Activated naive CD8-positive, alpha-beta T cell treated with anti-CD3 and anti-CD28 coated beads for 36 hours (primary cell): Measurements from ENCODE around the gene CASQ1. TPM values are rescaled to one million over a fixed set of nuclear protein-coding genes. Genes with fewer than 3 reads are reported as not detected.

ENCODE experiments used
- DNase-seq: peaks from one replicate; pipeline ENCODE4 v3.0.0; 2021
- H3K27ac Mint-ChIP-seq: one replicate; pipeline ENCODE4 v1.8.0; 2022; ENCODE audit warnings: mild to moderate bottlenecking, moderate library complexity, mixed read lengths
- H3K27me3 Mint-ChIP-seq: one replicate; pipeline ENCODE4 v1.8.0; 2022; ENCODE audit warnings: mild to moderate bottlenecking, mixed read lengths
- H3K36me3 Mint-ChIP-seq: one replicate; pipeline ENCODE4 v1.8.0; 2021; ENCODE audit warnings: mild to moderate bottlenecking, mixed read lengths
- H3K4me1 Mint-ChIP-seq: one replicate; pipeline ENCODE4 v1.8.0; 2021; ENCODE audit warnings: mixed read lengths
- H3K4me3 Mint-ChIP-seq: one replicate; pipeline ENCODE4 v1.8.0; 2022; ENCODE audit warnings: mild to moderate bottlenecking, moderate library complexity, mixed read lengths
- H3K9me3 Mint-ChIP-seq: one replicate; pipeline ENCODE4 v1.8.0; 2022; ENCODE audit warnings: mixed read lengths
- total RNA-seq, 2 experiments: library from RNA; stranded (reverse); gene quantifications; one replicate each; pipeline ENCODE4 v1.2.3, GENCODE V29; 2021

The CASQ1 gene
- total RNA-seq, 2 experiments from 2014 or later = not detected

- peaks cover 20% of the 10 kb centered on the region for H3K36me3 Mint-ChIP-seq
- H3K4me1 Mint-ChIP-seq = peaks cover 46% of the 10 kb centered on the region
- H3K4me3 Mint-ChIP-seq = peak overlapping the region; percentile 87
These were observed 16.2 kb downstream of the CASQ1 start for GRCh38 chr1:160206421-160207117.

DNA sequence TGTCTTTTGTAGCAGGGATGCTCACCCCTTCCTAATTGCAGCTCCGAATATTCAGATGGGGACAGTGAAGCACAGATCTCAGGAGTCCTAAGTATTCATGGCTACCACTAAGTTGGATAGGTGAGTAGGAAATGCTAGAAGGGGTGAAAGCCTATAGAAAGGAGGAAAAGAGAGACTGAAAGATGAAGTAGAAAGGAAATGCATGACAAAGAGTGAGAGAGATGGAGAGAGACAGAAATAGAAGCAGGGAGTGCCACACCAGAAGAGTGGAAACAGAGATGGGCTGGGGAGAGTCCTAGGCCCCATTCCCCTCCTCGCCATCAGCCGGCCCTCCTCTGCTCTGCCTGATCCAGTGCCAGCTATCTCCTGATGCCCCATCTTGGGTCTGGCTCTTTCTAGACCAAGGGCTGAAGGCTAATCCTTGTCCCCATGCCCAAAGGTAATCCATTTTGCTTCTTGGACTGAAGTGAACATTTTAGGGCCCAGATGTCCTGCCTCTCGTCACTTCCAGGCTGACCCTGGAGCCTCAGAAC lies 16.8 kb downstream of the CASQ1 start:
- no peak for DNase-seq
- H3K9me3 Mint-ChIP-seq = no peaks in the 10 kb centered on the region
- peak overlapping the region; percentile 87 for H3K4me3 Mint-ChIP-seq
- H3K4me1 Mint-ChIP-seq = peaks cover 46% of the 10 kb centered on the region
- no peaks in the 10 kb centered on the region for H3K27me3 Mint-ChIP-seq
- H3K27ac Mint-ChIP-seq = peak overlapping the region; percentile 78
- H3K36me3 Mint-ChIP-seq = peaks cover 22% of the 10 kb centered on the region

More at GRCh38 chr1:160206421-160207117, 16.2 kb downstream of the CASQ1 start:
- peak overlapping the region; percentile 78 for H3K27ac Mint-ChIP-seq
- DNase-seq = no peak
- H3K9me3 Mint-ChIP-seq = no peaks in the 10 kb centered on the region
- H3K27me3 Mint-ChIP-seq = no peaks in the 10 kb centered on the region

DNA sequence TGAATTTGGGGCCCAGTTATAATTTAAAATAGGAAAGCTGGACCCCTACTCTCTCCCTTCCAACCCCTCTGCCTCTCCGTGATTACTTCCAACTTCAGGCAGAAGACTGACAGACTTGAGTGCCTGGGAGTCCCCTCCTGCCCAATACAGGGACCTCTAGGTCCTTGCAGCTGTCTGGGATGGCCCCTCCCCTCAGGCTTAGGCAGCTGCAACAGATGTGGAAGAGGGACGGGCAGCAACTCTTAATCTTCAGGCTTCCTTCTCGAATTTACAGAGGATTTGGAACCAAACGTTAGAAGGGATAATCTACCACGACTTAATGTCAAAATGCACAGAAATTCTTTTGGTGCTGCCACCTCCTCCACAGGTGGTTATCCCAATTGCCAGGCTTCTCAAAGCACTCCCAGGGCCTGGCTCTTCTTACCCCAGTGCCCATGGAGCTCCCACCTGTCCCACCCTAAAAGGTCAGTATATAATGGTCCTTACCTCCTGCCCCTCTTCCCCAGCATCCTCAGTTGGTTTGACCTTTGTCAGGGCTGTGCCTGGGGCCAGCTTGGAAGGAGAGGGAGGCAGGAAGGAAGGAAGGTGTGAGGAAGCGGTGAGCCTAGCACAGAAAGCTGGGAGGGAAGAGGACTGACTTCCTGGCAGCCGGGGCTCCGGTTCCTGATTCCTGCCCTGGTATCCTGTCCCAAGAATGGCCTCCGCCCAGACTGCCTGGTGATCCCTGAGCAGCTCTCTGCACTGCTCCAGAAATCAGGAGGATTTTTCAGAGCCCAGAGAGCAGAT lies 17.6 kb downstream of the CASQ1 start:
- Mint-ChIP-seq H3K4me1 (peaks cover 46% of the 10 kb centered on the region), H3K4me3 (no peak overlapping the region), H3K36me3 (peaks cover 24% of the 10 kb centered on the region), H3K9me3 (no peaks in the 10 kb centered on the region), H3K27ac (no peak overlapping the region), H3K27me3 (no peaks in the 10 kb centered on the region)
- DNase-seq = no peak

DNA sequence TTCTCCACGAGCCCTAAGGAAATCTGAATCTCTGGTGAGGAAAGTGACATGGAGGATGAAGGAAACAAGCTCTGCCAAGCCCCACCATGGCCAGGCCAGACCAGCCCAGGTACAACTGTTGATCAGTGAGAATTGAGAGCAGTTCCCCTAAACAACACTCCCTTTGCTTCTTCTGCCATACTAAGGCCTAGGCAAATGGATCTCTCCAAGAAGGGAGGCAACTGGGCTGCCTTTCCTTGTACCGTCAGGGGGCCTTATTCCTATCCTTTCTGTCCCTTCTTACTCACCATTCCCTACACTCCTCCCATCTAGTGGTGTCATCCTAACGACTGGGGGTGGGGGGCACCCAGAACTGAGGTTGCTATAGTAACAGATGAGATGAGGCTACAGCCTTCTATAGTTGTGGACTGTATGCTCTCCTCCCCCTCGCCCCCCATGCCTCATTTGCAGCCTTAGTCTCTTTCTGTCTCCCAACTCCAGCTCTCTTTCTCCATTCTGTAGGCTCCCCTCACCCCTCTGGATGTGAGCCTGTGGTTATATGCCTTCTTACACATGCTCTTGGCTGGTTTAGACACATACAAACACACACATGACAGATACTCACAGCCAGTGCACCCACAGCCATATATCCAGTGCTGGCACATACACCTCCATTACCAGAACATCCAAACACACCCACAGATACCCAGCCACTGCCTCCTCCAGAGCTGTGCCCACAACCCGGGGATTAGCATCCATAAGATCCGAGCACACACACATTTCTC lies 18.4 kb downstream of the CASQ1 start:
- DNase-seq = no peak
- H3K4me3 Mint-ChIP-seq = no peak overlapping the region
- H3K4me1 Mint-ChIP-seq = peaks cover 46% of the 10 kb centered on the region
- no peaks in the 10 kb centered on the region for H3K9me3 Mint-ChIP-seq
- H3K27ac Mint-ChIP-seq = peak overlapping the region; percentile 27
- H3K36me3 Mint-ChIP-seq = peaks cover 28% of the 10 kb centered on the region
- H3K27me3 Mint-ChIP-seq = no peaks in the 10 kb centered on the region

DNA sequence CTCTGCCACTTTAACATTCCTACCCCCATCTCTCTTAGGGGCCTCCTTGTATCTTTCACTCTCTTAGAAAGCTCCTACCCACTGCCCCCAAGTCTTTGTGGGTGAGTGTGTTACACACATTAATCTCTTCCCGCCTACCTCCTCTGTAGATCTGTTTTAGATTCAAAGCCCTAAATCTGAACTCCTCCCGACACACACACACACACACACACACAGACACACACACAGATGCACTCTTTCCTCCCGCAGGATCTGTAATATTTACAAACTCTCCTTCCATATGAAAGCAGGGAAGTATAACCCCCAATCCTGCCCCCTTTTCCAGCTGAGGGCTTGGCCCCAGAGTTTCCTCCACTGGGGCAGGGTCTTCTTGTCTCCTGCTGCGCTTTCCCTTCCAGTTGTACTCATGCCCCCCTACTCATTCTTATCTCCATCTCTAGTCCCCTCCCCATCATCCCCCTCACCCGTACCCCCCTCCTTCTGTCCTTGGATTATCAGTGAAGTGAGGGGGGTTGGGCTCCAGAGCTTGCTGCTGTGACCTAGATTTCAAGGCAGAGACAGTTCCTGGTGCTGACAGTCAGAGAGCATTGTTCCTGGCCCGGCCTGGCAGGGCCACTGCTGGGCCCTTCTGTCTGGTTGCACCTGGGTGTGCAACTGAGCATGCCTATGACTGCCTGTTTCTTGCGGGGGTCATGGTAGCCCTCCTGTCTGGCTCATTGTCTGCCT lies 19.1 kb downstream of the CASQ1 start:
- no peaks in the 10 kb centered on the region for H3K27me3 Mint-ChIP-seq
- H3K36me3 Mint-ChIP-seq = peaks cover 30% of the 10 kb centered on the region
- H3K4me1 Mint-ChIP-seq = peaks cover 44% of the 10 kb centered on the region
- no peak overlapping the region for H3K4me3 Mint-ChIP-seq
- DNase-seq = no peak
- H3K9me3 Mint-ChIP-seq = no peaks in the 10 kb centered on the region
- peak overlapping the region; percentile 27 for H3K27ac Mint-ChIP-seq

DNA sequence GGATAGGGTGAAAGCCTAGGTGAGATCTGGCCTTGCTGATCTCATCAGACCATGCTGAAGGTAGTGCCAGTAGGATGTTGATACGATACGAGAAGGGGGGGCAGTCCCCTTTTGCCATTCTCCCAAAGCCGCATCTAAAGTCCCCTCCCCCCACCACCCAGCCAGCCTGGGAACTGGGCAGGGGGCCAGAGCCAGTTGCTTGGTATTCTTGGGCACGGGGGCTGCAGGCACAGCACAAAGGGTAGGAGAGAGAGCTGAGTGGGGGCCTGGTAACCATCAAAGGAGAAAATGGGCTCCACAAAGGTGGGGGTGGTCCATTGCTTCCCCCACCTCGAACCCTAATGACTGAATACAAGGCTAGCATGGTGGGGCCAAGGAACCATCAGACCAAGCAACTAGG lies 20.2 kb downstream of the CASQ1 start:
- no peaks in the 10 kb centered on the region for H3K9me3 Mint-ChIP-seq
- H3K36me3 Mint-ChIP-seq = peaks cover 29% of the 10 kb centered on the region
- DNase-seq = no peak
- H3K4me3 Mint-ChIP-seq = no peak overlapping the region
- H3K27me3 Mint-ChIP-seq = no peaks in the 10 kb centered on the region
- peak overlapping the region; percentile 36 for H3K27ac Mint-ChIP-seq
- peaks cover 41% of the 10 kb centered on the region for H3K4me1 Mint-ChIP-seq

DNA sequence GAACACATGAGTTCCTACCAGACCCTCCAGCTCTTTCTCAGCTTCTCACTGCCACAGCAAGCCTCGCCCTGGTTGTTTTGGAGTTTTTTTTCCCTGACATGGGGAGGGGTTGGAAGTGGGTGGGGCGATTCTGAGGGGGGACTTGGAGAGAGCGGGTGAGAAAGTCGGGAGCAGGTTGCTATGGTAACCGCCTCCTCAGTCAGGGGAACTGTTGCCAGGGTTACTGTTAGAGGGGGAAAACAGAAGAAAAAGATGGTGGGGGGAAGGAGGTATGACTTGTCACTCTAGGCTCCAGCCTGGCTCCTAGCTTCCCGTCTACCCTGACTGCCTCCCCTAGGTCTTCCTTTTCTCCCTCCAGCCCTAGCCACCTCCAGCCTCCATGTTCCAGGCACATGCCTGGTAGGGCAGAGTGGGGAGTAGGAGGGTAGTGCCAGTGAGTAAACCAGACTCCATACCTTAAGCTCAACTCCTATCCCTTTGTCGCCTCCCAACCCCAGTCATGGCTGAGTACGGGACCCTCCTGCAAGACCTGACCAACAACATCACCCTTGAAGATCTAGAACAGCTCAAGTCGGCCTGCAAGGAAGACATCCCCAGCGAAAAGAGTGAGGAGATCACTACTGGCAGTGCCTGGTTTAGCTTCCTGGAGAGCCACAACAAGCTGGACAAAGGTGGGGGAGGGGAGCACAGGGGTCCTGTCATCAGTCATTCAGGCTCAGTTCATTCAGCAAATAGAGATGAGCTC lies 20.8 kb downstream of the CASQ1 start:
- no peak overlapping the region for H3K4me3 Mint-ChIP-seq
- H3K27me3 Mint-ChIP-seq = no peaks in the 10 kb centered on the region
- no peak for DNase-seq
- H3K9me3 Mint-ChIP-seq = no peaks in the 10 kb centered on the region
- H3K27ac Mint-ChIP-seq = peak overlapping the region; percentile 4
- H3K36me3 Mint-ChIP-seq = peaks cover 29% of the 10 kb centered on the region
- H3K4me1 Mint-ChIP-seq = peaks cover 38% of the 10 kb centered on the region

DNA sequence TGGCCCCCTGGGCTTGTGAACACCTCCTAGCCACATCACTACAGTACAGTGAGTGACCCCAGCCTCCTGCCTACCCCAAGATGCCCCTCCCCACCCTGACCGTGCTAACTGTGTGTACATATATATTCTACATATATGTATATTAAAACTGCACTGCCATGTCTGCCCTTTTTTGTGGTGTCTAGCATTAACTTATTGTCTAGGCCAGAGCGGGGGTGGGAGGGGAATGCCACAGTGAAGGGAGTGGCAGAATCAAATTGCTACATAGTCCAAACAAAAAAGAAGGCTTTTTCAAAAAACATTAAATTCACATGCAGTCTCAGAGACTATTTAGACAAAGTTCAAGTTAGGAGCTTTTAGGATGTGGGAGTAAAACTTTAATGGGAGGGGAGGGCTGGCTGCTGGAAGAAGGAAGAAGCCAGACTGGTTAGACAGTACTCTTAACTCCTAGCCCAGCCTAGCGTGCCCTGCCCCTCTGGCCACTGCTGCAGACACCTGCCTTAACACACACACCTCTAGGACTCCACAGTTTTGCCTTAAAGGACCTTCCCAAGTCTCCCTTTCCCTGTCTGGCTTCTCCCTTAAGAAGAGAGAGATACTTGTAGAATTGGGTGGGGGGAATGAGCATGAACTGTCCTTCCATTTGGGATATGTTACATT lies 24.2 kb downstream of the CASQ1 start:
- no peak overlapping the region for H3K27ac Mint-ChIP-seq
- no peaks in the 10 kb centered on the region for H3K27me3 Mint-ChIP-seq
- peaks cover 19% of the 10 kb centered on the region for H3K36me3 Mint-ChIP-seq
- peaks cover 11% of the 10 kb centered on the region for H3K4me1 Mint-ChIP-seq
- H3K4me3 Mint-ChIP-seq = no peak overlapping the region
- no peak for DNase-seq
- H3K9me3 Mint-ChIP-seq = no peaks in the 10 kb centered on the region

- H3K4me3 Mint-ChIP-seq = no peak overlapping the region
- H3K9me3 Mint-ChIP-seq = no peaks in the 10 kb centered on the region
- H3K4me1 Mint-ChIP-seq = no peaks in the 10 kb centered on the region
- peaks cover 17% of the 10 kb centered on the region for H3K36me3 Mint-ChIP-seq
- H3K27me3 Mint-ChIP-seq = no peaks in the 10 kb centered on the region
- no peak for DNase-seq
- H3K27ac Mint-ChIP-seq = peak overlapping the region; percentile 0
These were observed 25.9 kb downstream of the CASQ1 start for GRCh38 chr1:160216301-160216700.

DNA sequence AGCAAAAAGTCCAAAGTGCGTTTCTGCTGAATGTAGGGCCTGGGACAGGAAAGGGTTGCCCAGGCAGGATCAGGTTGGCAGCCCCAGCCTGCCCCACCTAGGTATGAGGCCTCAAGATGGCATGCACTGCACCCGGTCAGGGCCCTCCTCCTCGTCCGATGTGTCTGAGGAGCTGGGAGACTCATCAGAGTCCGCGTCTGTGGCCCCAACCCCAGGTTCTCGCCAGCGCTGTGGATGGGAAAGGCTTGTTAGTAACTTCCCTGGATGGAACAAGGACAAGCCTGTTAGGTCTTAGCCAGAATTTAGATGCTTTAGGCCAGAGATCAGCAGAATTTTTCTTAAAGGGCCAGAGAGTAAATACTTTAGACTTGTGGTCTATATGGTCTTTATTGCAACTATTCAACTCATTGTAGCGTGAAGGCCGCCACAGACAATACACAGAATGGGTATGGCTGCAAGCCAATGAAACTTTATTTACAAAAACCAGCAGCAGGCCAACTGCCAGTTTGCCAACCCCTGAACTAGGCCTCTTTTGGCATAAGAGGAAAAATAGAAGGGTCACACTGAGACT lies 27.2 kb downstream of the CASQ1 start:
- DNase-seq = no peak
- H3K27me3 Mint-ChIP-seq = no peaks in the 10 kb centered on the region
- H3K36me3 Mint-ChIP-seq = peaks cover 14% of the 10 kb centered on the region
- no peak overlapping the region for H3K4me3 Mint-ChIP-seq
- no peaks in the 10 kb centered on the region for H3K9me3 Mint-ChIP-seq
- no peak overlapping the region for H3K27ac Mint-ChIP-seq
- no peaks in the 10 kb centered on the region for H3K4me1 Mint-ChIP-seq

GRCh38 chr1:160219062-160219929 lies 28.9 kb downstream of the CASQ1 start:
- H3K4me1 Mint-ChIP-seq = no peaks in the 10 kb centered on the region
- H3K9me3 Mint-ChIP-seq = no peaks in the 10 kb centered on the region
- DNase-seq = no peak
- no peak overlapping the region for H3K27ac Mint-ChIP-seq
- H3K36me3 Mint-ChIP-seq = peaks cover 7% of the 10 kb centered on the region
- H3K27me3 Mint-ChIP-seq = no peaks in the 10 kb centered on the region
- H3K4me3 Mint-ChIP-seq = no peak overlapping the region

- Mint-ChIP-seq H3K4me1 (no peaks in the 10 kb centered on the region), H3K27ac (no peak overlapping the region), H3K9me3 (no peaks in the 10 kb centered on the region), H3K4me3 (no peak overlapping the region), H3K36me3 (peaks cover 6% of the 10 kb centered on the region), H3K27me3 (no peaks in the 10 kb centered on the region)
- no peak for DNase-seq
These were observed 29.9 kb downstream of the CASQ1 start for GRCh38 chr1:160220301-160220700.

GRCh38 chr1:160221089-160221488 lies 30.7 kb downstream of the CASQ1 start:
- Mint-ChIP-seq H3K9me3 (no peaks in the 10 kb centered on the region), H3K27me3 (no peaks in the 10 kb centered on the region), H3K27ac (no peak overlapping the region), H3K4me3 (no peak overlapping the region), H3K36me3 (peaks cover 8% of the 10 kb centered on the region), H3K4me1 (no peaks in the 10 kb centered on the region)
- DNase-seq = no peak
